Effector CD8-positive, alpha-beta T cell (primary cell): Measurements from ENCODE around the gene SNTB2.
A peak's percentile ranks its signal among the peaks of the same experiment; 100 is the strongest.

Experiments used
- DNase-seq: peaks from one replicate; lab custom pipeline; 2025; lab: John Stamatoyannopoulos, UW

Gene SNTB2

GRCh38 chr16:69180011-69180338 is 7.0 kb upstream of the SNTB2 start:
- no peak for DNase-seq

GRCh38 chr16:69182730-69183416 is 4.1 kb upstream of the SNTB2 start:
- no peak for DNase-seq

- DNase-seq, result peak; percentile 11
Measured at GRCh38 chr16:69187446-69188235, 677 bp downstream of the SNTB2 start.

GRCh38 chr16:69188236-69188549 is 1.2 kb downstream of the SNTB2 start:
- DNase-seq, result no peak

- DNase-seq, result no peak
Measured at GRCh38 chr16:69188716-69189115, 1.8 kb downstream of the SNTB2 start.

DNA sequence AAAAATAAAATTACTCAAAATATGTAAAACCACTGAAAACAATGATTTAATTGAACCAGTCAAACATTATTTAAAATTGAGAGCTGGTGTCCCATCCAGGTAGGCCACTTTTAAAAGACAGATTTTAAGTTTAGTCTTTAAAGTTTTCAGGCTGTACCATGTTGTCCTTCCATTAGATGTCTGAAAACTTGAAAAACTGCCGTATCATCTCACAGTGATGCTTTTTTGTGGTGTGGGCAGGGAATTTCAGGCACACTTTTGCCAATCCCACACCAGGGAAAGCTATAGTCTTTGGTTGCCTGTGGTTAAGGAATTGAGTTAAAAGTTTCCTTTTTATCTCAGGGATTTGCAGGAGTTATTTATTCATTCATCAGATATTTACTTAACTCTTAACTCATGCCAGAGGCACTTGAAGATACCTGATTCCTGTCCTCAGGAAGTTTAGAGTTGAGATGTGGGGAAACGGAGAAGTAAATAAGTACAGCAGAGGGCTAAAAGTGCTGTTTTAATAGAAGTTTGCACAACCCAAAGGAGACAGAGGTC is 3.2 kb downstream of the SNTB2 start:
- DNase-seq, result no peak

GRCh38 chr16:69190598-69190997 is 3.6 kb downstream of the SNTB2 start:
- DNase-seq, result no peak

DNA sequence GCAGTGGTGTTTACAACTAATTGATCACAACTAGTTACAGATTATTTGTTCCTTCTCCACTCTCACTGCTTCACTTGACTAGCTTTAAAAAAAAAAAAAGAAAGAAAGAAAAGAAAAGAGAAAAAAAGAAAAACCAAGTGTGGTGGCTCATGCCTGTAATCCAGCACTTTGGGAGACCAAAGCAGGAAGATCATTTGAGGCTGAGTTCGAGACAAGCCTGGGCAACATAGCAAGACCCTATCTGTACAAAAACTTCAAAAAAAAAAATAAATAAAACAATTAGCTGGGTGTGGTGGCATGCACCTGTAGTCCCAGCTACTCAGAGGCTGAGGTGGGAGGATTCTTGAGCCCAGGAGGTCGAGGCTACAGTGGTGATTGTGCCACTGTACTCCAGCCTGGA is 4.2 kb downstream of the SNTB2 start:
- DNase-seq, result no peak

- no peak for DNase-seq
Measured at GRCh38 chr16:69193855-69194254, 6.9 kb downstream of the SNTB2 start.

GRCh38 chr16:69194488-69194887 is 7.5 kb downstream of the SNTB2 start:
- DNase-seq, result no peak

DNA sequence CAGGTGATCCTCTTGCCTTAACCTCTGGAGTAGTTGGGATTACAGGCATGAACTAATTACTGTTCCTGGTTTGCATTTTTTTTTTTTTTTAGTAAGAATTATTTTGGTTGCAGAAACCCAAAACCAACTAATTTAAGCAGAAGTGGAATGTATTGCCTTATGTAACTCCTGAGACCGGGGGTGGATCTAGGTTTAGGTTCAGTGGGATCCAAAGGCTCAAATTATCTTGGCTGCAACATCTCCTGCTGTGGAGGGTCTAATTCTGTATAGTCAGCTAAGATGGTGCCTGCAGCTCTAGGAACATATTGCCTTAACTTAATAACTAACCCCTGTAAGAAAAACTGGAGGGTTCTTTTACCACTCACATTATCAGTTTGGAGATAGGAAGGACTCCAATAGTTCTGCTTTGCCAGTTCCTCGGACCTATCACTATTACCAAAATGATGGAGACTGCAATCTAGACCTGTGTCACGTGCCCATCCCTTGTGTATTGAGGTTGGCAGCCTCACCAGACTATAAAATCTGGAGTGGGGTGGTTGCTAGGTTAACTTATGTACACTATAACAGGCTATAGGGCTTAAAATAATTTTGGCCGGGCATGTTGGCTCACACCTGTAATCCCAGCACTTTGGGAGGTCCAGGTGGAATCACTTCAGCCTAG is 8.5 kb downstream of the SNTB2 start:
- DNase-seq, result no peak

DNA sequence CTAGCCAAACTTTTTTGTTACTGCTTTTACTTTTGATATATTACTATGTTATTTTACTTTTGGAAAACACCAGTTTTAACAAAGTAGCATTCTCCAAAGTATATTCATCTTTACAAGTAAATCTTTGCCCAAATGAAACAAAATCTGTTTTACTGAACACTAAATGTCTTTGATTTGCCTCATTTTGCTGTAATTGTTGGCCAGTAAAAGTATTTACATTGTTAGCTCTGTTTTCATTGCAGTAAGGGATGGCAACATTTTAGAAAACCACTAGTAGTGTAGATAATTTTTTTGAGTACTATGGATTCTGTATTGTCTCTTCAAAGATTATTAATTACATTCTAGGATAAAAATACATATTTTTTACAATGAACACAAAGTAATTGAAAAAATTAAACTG is 10.6 kb downstream of the SNTB2 start:
- DNase-seq, result no peak

DNA sequence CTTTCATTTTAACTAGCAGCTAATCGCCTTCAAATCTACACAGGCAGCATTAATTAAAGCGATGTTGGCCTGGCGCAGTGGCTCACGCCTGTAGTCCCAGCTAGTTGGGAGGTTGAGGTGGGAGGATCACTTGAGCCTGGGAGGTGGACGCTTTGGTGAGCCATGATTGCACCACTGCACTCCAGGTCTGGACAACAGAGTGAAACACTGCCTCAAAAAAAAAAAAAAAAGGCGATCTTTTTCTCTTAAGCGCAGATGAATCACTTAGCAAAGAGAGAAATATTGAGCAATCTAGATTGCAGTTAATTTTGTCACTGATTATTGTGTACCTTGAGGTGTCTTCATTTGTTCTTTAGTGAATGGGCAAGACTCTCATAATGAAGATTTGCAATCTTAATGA is 12.4 kb downstream of the SNTB2 start:
- no peak for DNase-seq

- DNase-seq, result no peak
Measured at GRCh38 chr16:69201291-69201690, 14.3 kb downstream of the SNTB2 start.

GRCh38 chr16:69201787-69202186 is 14.8 kb downstream of the SNTB2 start:
- no peak for DNase-seq

GRCh38 chr16:69204172-69204571 is 17.2 kb downstream of the SNTB2 start:
- DNase-seq, result no peak

DNA sequence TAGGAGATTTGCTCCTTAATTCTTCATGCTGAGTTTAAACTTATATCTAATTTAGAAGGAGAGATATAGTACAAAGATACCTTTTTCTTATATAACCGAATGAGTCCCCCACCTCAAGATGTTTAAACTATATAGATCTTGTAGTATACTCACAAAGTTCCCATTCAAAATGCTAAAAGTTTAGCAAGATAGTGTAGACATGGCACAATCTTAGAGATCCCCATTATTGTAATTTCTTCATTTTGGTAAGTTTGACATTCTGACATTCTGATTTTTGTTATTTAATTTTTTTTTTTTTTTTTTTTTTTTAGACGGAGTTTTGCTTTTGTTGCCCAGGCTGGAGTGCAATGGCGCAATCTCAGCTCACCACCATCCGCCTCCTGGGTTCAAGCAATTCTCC is 22.8 kb downstream of the SNTB2 start:
- DNase-seq, result no peak

- no peak for DNase-seq
Measured at GRCh38 chr16:69217433-69217832, 30.5 kb downstream of the SNTB2 start.

DNA sequence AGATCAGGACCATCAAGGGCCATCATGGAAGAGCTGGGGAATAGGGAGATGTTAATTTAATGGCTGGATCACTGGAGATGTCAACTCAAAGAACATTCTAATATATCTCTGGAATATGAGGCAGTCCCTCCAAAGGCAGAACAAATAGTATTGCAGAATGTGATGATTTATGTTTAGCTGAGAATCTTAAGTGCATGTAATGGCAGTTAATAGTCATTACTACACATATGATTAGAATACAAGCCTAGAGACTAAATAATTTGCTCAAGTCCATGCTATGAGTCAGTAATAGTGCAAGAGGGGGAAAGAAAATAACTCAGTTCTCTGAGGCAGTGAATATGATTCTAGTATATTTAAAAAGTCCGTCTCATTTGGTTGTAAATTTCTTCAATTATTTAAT is 32.3 kb downstream of the SNTB2 start:
- DNase-seq, result no peak

- DNase-seq, result no peak
Measured at GRCh38 chr16:69223882-69224281, 36.9 kb downstream of the SNTB2 start.

DNA sequence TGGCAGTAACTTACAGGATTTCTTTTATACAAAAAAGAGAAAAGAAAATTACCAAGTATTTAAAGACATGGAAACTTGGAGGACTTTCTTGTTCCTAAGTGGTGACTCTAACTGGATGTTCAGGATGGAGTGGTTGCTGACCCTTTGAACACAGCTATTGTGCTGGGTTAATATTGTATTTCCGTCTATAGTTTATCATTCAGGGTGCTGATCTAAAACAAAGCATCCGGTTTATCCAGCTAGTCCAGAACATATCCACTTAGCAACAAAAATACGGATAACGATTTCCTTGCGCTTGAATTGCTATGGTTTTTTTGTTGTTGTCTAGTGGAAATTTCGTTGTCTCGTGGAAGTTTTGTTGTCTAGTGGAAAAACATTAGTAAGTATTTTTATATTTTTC is 38.2 kb downstream of the SNTB2 start:
- DNase-seq, result no peak

GRCh38 chr16:69233124-69233523 is 46.2 kb downstream of the SNTB2 start:
- no peak for DNase-seq

- DNase-seq, result no peak
Measured at GRCh38 chr16:69234460-69234859, 47.5 kb downstream of the SNTB2 start.
